B cell (primary cell): Measurements from ENCODE around the gene NUP210L. TPM values are rescaled to one million over a fixed set of nuclear protein-coding genes. Genes with fewer than 3 reads are reported as not detected.
"Not testable (repeated sequence)": the region's sequence is repeated elsewhere in the genome, so short reads cannot be mapped to it uniquely, and the experiment has no call there.

Experiments used
- ATAC-seq: fragments of 200-7000 bp; cut with Tn5 transposase; one replicate; pipeline ENCODE4 v1.10.0; 2021; ENCODE audit warnings: low read depth, mild to moderate bottlenecking, moderate number of reproducible peaks, moderate library complexity
- CTCF ChIA-PET: fragments of 350-600 bp; sonication (Branson Sonifier 250); formaldehyde crosslinking; loops from one replicate; lab custom pipeline; 2021; ENCODE audit warnings: antibody characterized with exemption, inconsistent platforms; lab: Charles Lee
- POLR2A ChIA-PET: fragments of 350-600 bp; sonication (Branson Sonifier 250); formaldehyde crosslinking; loops from one replicate; lab custom pipeline; 2021; ENCODE audit warnings: antibody characterized with exemption; lab: Charles Lee
- DNase-seq: peaks from one replicate; pipeline ENCODE4 v3.0.0; 2013
- H2AFZ ChIP-seq: 2 replicates; pipeline ENCODE4 v1.6.1; 2012; ENCODE audit warnings: mild to moderate bottlenecking, low read depth, low read length; ENCODE audit not compliant: insufficient read depth, poor library complexity, severe bottlenecking
- H3K27ac ChIP-seq, 2 donors: 1 replicate in 1 of 2; 2 replicates in 1 of 2; pipeline ENCODE4 v1.5.1; 2012 to 2013; ENCODE audit warnings: low read length in 2 of 2, mild to moderate bottlenecking in 2 of 2, moderate library complexity in 1 of 2
- H3K27me3 ChIP-seq, 4 experiments: fragments of 200-600 bp in 1 of 4; sonication (generic) in 1 of 4; replicated peaks in 1 of 4; 1 replicate in 2 of 4; 2 replicates in 2 of 4; pipeline versions ENCODE4 v1.6.1 to v1.7.0; 2013 to 2016; ENCODE audit warnings: low read length in 3 of 4, mild to moderate bottlenecking in 2 of 4, mixed read lengths in 1 of 4, moderate library complexity in 1 of 4; ENCODE audit not compliant: insufficient read depth in 4 of 4, control insufficient read depth in 3 of 4; ENCODE audit errors: control extremely low read depth in 1 of 4
- H3K36me3 ChIP-seq, 2 experiments: replicated peaks in 1 of 2; 1 replicate in 1 of 2; 2 replicates in 1 of 2; pipeline versions ENCODE4 v1.6.1 to v1.7.1; 2013; ENCODE audit warnings: low read length in 1 of 2; ENCODE audit not compliant: insufficient read depth in 2 of 2, control insufficient read depth in 1 of 2; ENCODE audit errors: control extremely low read depth in 1 of 2, extremely low read depth in 1 of 2
- H3K4me1 ChIP-seq, 2 donors: fragments of 200-600 bp in 1 of 2; sonication (generic) in 1 of 2; 1 replicate in 1 of 2; 2 replicates in 1 of 2; pipeline versions ENCODE4 v1.5.1 to v1.6.1; 2013 to 2017; ENCODE audit warnings: low read length in 2 of 2; ENCODE audit not compliant: control insufficient read depth in 2 of 2, insufficient read depth in 2 of 2
- H3K4me2 ChIP-seq: replicated peaks from 2 replicates; pipeline ENCODE3; 2012; ENCODE audit warnings: mild to moderate bottlenecking, low read depth, low read length; ENCODE audit not compliant: poor library complexity, severe bottlenecking
- H3K4me3 ChIP-seq, 5 experiments: fragments of 200-600 bp in 1 of 5; sonication (generic) in 1 of 5; 1 replicate in 3 of 5; 2 replicates in 2 of 5; pipeline versions ENCODE4 v1.5.1 to v1.7.0; 2011 to 2016; ENCODE audit warnings: low read length in 4 of 5, mild to moderate bottlenecking in 4 of 5, low read depth in 2 of 5, control low read depth in 1 of 5, moderate library complexity in 1 of 5; ENCODE audit not compliant: insufficient read depth in 1 of 5; ENCODE audit errors: control extremely low read depth in 1 of 5, extremely low read depth in 1 of 5
- H3K79me2 ChIP-seq: fragments of 200-600 bp; sonication (generic); one replicate; pipeline ENCODE4 v1.6.0; 2016; ENCODE audit warnings: low read length; ENCODE audit not compliant: control insufficient read depth, insufficient read depth
- H3K9ac ChIP-seq: fragments of 200-600 bp; sonication (generic); 2 replicates; pipeline ENCODE4 v1.6.1; 2017; ENCODE audit warnings: mild to moderate bottlenecking, low read length, moderate library complexity
- H3K9me3 ChIP-seq, 3 donors: one replicate each; pipeline versions ENCODE4 v1.6.1 to v1.7.1; 2013; ENCODE audit warnings: low read length in 2 of 3; ENCODE audit not compliant: control insufficient read depth in 2 of 3, insufficient read depth in 1 of 3; ENCODE audit errors: control extremely low read depth in 1 of 3
- H4K20me1 ChIP-seq: 2 replicates; pipeline ENCODE4 v1.6.0; 2012; ENCODE audit warnings: mild to moderate bottlenecking, low read length; ENCODE audit not compliant: insufficient read depth, control insufficient read depth, poor library complexity, severe bottlenecking
- H3K27ac Mint-ChIP-seq: one replicate; pipeline ENCODE4 v1.8.0; 2021; ENCODE audit warnings: mixed read lengths
- H3K27me3 Mint-ChIP-seq: one replicate; pipeline ENCODE4 v1.8.0; 2021; ENCODE audit warnings: mixed read lengths
- H3K4me1 Mint-ChIP-seq: one replicate; pipeline ENCODE4 v1.8.0; 2021; ENCODE audit warnings: mixed read lengths
- H3K4me3 Mint-ChIP-seq: one replicate; pipeline ENCODE4 v1.8.0; 2021; ENCODE audit warnings: mixed read lengths
- H3K9me3 Mint-ChIP-seq: one replicate; pipeline ENCODE4 v1.8.0; 2022; ENCODE audit warnings: mixed read lengths; ENCODE audit not compliant: insufficient read depth
- CTCF ChIP-seq: fragments of 200-600 bp; IDR thresholded peaks from one replicate; pipeline ENCODE4 v1.8.0; 2022; ENCODE audit warnings: antibody characterized with exemption, mild to moderate bottlenecking
- EZH2 ChIP-seq: IDR thresholded peaks from 2 replicates; pipeline ENCODE4 v1.6.1; 2012; ENCODE audit warnings: borderline replicate concordance, low read depth, mild to moderate bottlenecking, moderate library complexity, low read length; ENCODE audit not compliant: insufficient read depth, poor library complexity, severe bottlenecking
- WGBS: methylation state at CpG from one replicate; pipeline ENCODE4 v1.1.5; 2013; ENCODE audit warnings: missing lambda C conversion rate; ENCODE audit not compliant: insufficient coverage; 5-methylcytosine and 5-hydroxymethylcytosine counted together
- intact Hi-C: fragments of 100-400 bp; cut with micrococcal nuclease; formaldehyde crosslinking; loops from one replicate; pipeline ENCODE4 v1.10.0; 2022
- polyA plus RNA-seq: library from polyadenylated mRNA; depleted of rRNA; stranded (reverse); fragments of >200 nt; gene quantifications from 2 replicates; pipeline ENCODE4 v1.2.3, GENCODE V29; 2012
- total RNA-seq, 2 donors: library from RNA; stranded (reverse); fragments of 120-200 nt in 1 of 2; gene quantifications; 1 replicate in 1 of 2; 2 replicates in 1 of 2; pipeline versions ENCODE4 v1.2.3 to v1.2.4, GENCODE V29; 2013 to 2022

The NUP210L gene
- total and polyA plus RNA-seq, 2 donors (not counting 1 experiment from before 2014, with no cell fraction given) = 0.04 to 0.20 TPM

GRCh38 chr1:154000420-154000819, 154.5 kb downstream of the NUP210L start:
- no peaks in the 10 kb centered on the region for H3K9me3 ChIP-seq
- ATAC-seq (no peak), DNase-seq (no peak)
- no peak overlapping the region for H3K9ac ChIP-seq
- H3K27me3 ChIP-seq = no peaks in the 10 kb centered on the region
- H3K4me3 ChIP-seq = no peak overlapping the region
- ChIA-PET CTCF (no interaction called here), POLR2A (interaction anchor here (0.7 kb wide), 1 partner anchor 274 kb away, joined by 5 read pairs; no protein-coding TSS in a partner anchor)
- no peak overlapping the region for H3K4me2 ChIP-seq
- H2AFZ ChIP-seq = no peak overlapping the region
- peaks cover 1 to 3% of the 10 kb centered on the region in 2 experiments for H3K36me3 ChIP-seq
- Mint-ChIP-seq H3K27ac (no peak overlapping the region), H3K27me3 (no peaks in the 10 kb centered on the region), H3K4me3 (no peak overlapping the region), H3K4me1 (peaks cover under 1% of the 10 kb centered on the region), H3K9me3 (no peaks in the 10 kb centered on the region)
- TF ChIP-seq CTCF = no peak
- no peak for TF ChIP-seq EZH2
- H3K79me2 ChIP-seq = no peaks in the 10 kb centered on the region
- WGBS = 79% methylated on average over 2 of the region's 4 CpGs
- H3K4me1 ChIP-seq = no peaks in the 10 kb centered on the region
- intact Hi-C loops = no loop called here
- H3K27ac ChIP-seq = no peak overlapping the region
- H4K20me1 ChIP-seq = no peaks in the 10 kb centered on the region

- ATAC-seq, H3K27me3 Mint-ChIP-seq, DNase-seq, H3K27me3 ChIP-seq, H2AFZ ChIP-seq, H3K4me1 Mint-ChIP-seq, H3K4me3 Mint-ChIP-seq, CTCF ChIA-PET, H3K27ac Mint-ChIP-seq, H3K4me2 ChIP-seq, H4K20me1 ChIP-seq, intact Hi-C loops, H3K4me3 ChIP-seq, H3K9me3 ChIP-seq, POLR2A ChIA-PET, H3K27ac ChIP-seq, H3K9me3 Mint-ChIP-seq, H3K9ac ChIP-seq: not testable (repeated sequence)
- H3K4me1 ChIP-seq = peaks cover 12 to 13% of the 10 kb centered on the region in 2 donors
- H3K36me3 ChIP-seq = peaks cover 10 to 31% of the 10 kb centered on the region in 2 experiments
- H3K79me2 ChIP-seq = peaks cover 11% of the 10 kb centered on the region
- 100% methylated on average over 4 of the region's 10 CpGs for WGBS
These were observed 158.0 kb downstream of the NUP210L start for GRCh38 chr1:153996882-153997281.
